ENCODE results near the gene RAG2. TPM values are rescaled to one million over a fixed set of nuclear protein-coding genes. Genes with fewer than 3 reads are reported as not detected.

The RAG2 gene
- total and polyA plus RNA-seq, 10 of the 15 experiments (the other 5 are each of a cell fraction or from before 2014, with no cell fraction given), result not detected

DNA sequence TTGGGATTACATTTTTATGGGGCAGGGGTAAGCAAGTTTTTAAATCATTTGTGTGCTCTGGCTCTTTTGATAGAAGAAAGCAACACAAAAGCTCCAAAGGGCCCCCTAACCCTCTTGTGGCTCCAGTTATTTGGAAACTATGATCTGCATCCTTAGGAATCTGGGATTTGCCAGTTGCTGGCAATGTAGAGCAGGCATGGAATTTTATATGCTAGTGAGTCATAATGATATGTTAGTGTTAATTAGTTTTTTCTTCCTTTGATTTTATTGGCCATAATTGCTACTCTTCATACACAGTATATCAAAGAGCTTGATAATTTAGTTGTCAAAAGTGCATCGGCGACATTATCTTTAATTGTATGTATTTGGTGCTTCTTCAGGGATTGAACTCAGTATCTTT, 20.2 kb downstream of the RAG2 start:
- ChIA-PET POLR2A (no interaction called here), CTCF (interaction anchor here (0.8 to 3.7 kb wide), 3 partner anchors 10 to 125 kb away, joined by 3 to 21 read pairs (median 3); no protein-coding TSS in a partner anchor), SMC1A (ENCODE audit: uncharacterized antibody, unreplicated experiment) (no interaction called here), RAD21 (ENCODE audit: unreplicated experiment) (no interaction called here)
- Histone ChIP-seq H4K20me1 (ENCODE audit: control insufficient read depth, insufficient read depth) (no peaks in the 10 kb centered on the region), H2AFZ (ENCODE audit: control insufficient read depth, low read depth, low read length) (no peak overlapping the region), H3K27me3 (replicated peaks in 1 of 2; ENCODE audit: control insufficient read depth in 2 of 2, insufficient read depth in 2 of 2, low read length in 1 of 2) (peaks cover 2 to 5% of the 10 kb centered on the region in 2 experiments), H3K27ac (ENCODE audit: control insufficient read depth, insufficient read depth) (no peak overlapping the region), H3K79me2 (ENCODE audit: control insufficient read depth, insufficient read depth, low read length) (no peaks in the 10 kb centered on the region), H3K9me3 (replicated peaks; ENCODE audit: control insufficient read depth, insufficient read depth, low read length) (peaks cover 2% of the 10 kb centered on the region; the same call in 1 of the 3 replicates), H3K4me2 (ENCODE audit: control insufficient read depth, insufficient read depth) (no peak overlapping the region), H3K4me1 (ENCODE audit: control insufficient read depth, insufficient read depth, low read length) (no peaks in the 10 kb centered on the region), H3K9ac (ENCODE audit: control insufficient read depth, insufficient read depth, low read length) (no peak overlapping the region), H3K36me3 (ENCODE audit: control insufficient read depth in 2 of 2, insufficient read depth in 2 of 2, low read length in 1 of 2) (no peaks in the 10 kb centered on the region), H3K4me3 (no peak overlapping the region)
- 95% methylated on average over 2 of the region's 2 CpGs for WGBS (ENCODE audit: insufficient coverage, insufficient replicate concordance, low lambda C conversion rate, missing lambda C conversion rate)
- intact Hi-C loops (cut with micrococcal nuclease; ENCODE audit: unreplicated experiment) (no loop called here), in situ Hi-C loops (cut with MboI) (no loop called here)
- BruUV-seq (replicated peaks), result no TSS peak
- TF ChIP-seq ASH2L (IDR thresholded peaks at IDR 0.05; ENCODE audit: borderline replicate concordance, low read depth), result no peak
- DNase-seq (ENCODE audit: low read depth, low spot score) (no peak), ATAC-seq (no peak), FAIRE-seq (no peak)

DNA sequence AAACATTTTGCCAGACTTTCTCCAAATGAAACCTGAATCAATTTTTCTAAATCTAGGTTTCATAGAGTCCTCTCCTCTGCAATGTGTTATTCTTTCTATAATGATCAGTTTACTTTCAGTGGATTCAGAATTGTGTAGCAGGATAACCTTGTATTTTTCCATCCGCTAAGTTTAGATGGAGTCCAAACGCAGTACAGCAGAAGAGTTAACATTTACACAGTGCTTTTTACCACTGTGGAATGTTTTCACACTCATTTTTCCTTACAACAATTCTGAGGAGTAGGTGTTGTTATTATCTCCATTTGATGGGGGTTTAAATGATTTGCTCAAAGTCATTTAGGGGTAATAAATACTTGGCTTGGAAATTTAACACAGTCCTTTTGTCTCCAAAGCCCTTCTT, 20.7 kb downstream of the RAG2 start:
- ChIA-PET RAD21 (ENCODE audit: unreplicated experiment) (no interaction called here), SMC1A (ENCODE audit: uncharacterized antibody, unreplicated experiment) (interaction anchor here (1.0 kb wide), 2 partner anchors 11 to 170 kb away, joined by 3 read pairs; no protein-coding TSS in a partner anchor), POLR2A (no interaction called here), CTCF (interaction anchor here (1.4 to 3.7 kb wide), 3 partner anchors 13 to 125 kb away, joined by 3 to 21 read pairs (median 7); no protein-coding TSS in a partner anchor)
- ATAC-seq, result no peak
- Histone ChIP-seq H3K9ac (ENCODE audit: control insufficient read depth, insufficient read depth, low read length) (no peak overlapping the region), H3K9me3 (replicated peaks; ENCODE audit: control insufficient read depth, insufficient read depth, low read length) (peaks cover 2% of the 10 kb centered on the region; the same call in 1 of the 3 replicates), H3K4me3 (no peak overlapping the region), H3K36me3 (ENCODE audit: control insufficient read depth in 2 of 2, insufficient read depth in 2 of 2, low read length in 1 of 2) (no peaks in the 10 kb centered on the region), H3K4me1 (ENCODE audit: control insufficient read depth, insufficient read depth, low read length) (no peaks in the 10 kb centered on the region), H4K20me1 (ENCODE audit: control insufficient read depth, insufficient read depth) (no peaks in the 10 kb centered on the region), H3K4me2 (ENCODE audit: control insufficient read depth, insufficient read depth) (no peak overlapping the region), H3K79me2 (ENCODE audit: control insufficient read depth, insufficient read depth, low read length) (no peaks in the 10 kb centered on the region), H3K27me3 (replicated peaks in 1 of 2; ENCODE audit: control insufficient read depth in 2 of 2, insufficient read depth in 2 of 2, low read length in 1 of 2) (peaks cover 2 to 5% of the 10 kb centered on the region in 2 experiments), H2AFZ (ENCODE audit: control insufficient read depth, low read depth, low read length) (no peak overlapping the region), H3K27ac (ENCODE audit: control insufficient read depth, insufficient read depth) (no peak overlapping the region)
- no peak for DNase-seq (ENCODE audit: low read depth, low spot score)
- 54% methylated on average over 2 of the region's 2 CpGs for WGBS (ENCODE audit: insufficient coverage, insufficient replicate concordance, low lambda C conversion rate, missing lambda C conversion rate)
- in situ Hi-C loops (cut with MboI) (no loop called here), intact Hi-C loops (cut with micrococcal nuclease; ENCODE audit: unreplicated experiment) (no loop called here)
- no TSS peak for BruUV-seq (replicated peaks)
- no peak for FAIRE-seq
- no peak for TF ChIP-seq FOS (IDR thresholded peaks at IDR 0.05; ENCODE audit: borderline replicate concordance, extremely low read depth, insufficient read length)
- no peak for TF ChIP-seq NR2F1 (conservative IDR thresholded peaks at IDR 0.05)
- TF ChIP-seq SMC3 (IDR thresholded peaks at IDR 0.05; ENCODE audit: borderline replicate concordance, low read length), result no peak
- TF ChIP-seq NFYA (IDR thresholded peaks at IDR 0.05; ENCODE audit: borderline replicate concordance, low read depth, low read length), result no peak
- TF ChIP-seq, protein P1, sequence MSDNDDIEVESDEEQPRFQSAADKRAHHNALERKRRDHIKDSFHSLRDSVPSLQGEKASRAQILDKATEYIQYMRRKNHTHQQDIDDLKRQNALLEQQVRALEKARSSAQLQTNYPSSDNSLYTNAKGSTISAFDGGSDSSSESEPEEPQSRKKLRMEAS (IDR thresholded peaks at IDR 0.05; ENCODE audit: low read depth, low read length), result no peak
- TF ChIP-seq, protein P2, sequence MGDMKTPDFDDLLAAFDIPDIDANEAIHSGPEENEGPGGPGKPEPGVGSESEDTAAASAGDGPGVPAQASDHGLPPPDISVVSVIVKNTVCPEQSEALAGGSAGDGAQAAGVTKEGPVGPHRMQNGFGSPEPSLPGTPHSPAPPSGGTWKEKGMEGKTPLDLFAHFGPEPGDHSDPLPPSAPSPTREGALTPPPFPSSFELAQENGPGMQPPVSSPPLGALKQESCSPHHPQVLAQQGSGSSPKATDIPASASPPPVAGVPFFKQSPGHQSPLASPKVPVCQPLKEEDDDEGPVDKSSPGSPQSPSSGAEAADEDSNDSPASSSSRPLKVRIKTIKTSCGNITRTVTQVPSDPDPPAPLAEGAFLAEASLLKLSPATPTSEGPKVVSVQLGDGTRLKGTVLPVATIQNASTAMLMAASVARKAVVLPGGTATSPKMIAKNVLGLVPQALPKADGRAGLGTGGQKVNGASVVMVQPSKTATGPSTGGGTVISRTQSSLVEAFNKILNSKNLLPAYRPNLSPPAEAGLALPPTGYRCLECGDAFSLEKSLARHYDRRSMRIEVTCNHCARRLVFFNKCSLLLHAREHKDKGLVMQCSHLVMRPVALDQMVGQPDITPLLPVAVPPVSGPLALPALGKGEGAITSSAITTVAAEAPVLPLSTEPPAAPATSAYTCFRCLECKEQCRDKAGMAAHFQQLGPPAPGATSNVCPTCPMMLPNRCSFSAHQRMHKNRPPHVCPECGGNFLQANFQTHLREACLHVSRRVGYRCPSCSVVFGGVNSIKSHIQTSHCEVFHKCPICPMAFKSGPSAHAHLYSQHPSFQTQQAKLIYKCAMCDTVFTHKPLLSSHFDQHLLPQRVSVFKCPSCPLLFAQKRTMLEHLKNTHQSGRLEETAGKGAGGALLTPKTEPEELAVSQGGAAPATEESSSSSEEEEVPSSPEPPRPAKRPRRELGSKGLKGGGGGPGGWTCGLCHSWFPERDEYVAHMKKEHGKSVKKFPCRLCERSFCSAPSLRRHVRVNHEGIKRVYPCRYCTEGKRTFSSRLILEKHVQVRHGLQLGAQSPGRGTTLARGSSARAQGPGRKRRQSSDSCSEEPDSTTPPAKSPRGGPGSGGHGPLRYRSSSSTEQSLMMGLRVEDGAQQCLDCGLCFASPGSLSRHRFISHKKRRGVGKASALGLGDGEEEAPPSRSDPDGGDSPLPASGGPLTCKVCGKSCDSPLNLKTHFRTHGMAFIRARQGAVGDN (IDR thresholded peaks at IDR 0.05), result no peak
- TF ChIP-seq, protein P3, sequence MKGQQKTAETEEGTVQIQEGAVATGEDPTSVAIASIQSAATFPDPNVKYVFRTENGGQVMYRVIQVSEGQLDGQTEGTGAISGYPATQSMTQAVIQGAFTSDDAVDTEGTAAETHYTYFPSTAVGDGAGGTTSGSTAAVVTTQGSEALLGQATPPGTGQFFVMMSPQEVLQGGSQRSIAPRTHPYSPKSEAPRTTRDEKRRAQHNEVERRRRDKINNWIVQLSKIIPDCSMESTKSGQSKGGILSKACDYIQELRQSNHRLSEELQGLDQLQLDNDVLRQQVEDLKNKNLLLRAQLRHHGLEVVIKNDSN (IDR thresholded peaks at IDR 0.05; ENCODE audit: borderline replicate concordance, extremely low read length, insufficient read depth, low read depth, low read length), result no peak
- no peak for TF ChIP-seq RUNX3 (IDR thresholded peaks at IDR 0.05; ENCODE audit: low read length)
- no peak for TF ChIP-seq STAT3 (IDR thresholded peaks at IDR 0.05; ENCODE audit: low read depth, low read length)
- no peak for TF ChIP-seq POLR2AphosphoS2 (IDR thresholded peaks at IDR 0.05; ENCODE audit: low read depth, low read length)
